PC-9 (cell line): ENCODE measurements around the gene CAMTA1.

Experiments used
- EZH2 ChIP-seq: fragments of 200-600 bp; sonication (generic); IDR thresholded peaks from 2 replicates; pipeline ENCODE4 v1.8.0; 2017; ENCODE audit warnings: antibody characterized with exemption, low read depth
- TF ChIP-seq, protein P1 (sequence below): fragments of 200-600 bp; sonication (generic); conservative IDR thresholded peaks from 2 replicates; pipeline ENCODE4 v1.6.1; 2017; ENCODE audit warnings: mixed run types, antibody characterized with exemption, mild to moderate bottlenecking, moderate library complexity

DNA sequence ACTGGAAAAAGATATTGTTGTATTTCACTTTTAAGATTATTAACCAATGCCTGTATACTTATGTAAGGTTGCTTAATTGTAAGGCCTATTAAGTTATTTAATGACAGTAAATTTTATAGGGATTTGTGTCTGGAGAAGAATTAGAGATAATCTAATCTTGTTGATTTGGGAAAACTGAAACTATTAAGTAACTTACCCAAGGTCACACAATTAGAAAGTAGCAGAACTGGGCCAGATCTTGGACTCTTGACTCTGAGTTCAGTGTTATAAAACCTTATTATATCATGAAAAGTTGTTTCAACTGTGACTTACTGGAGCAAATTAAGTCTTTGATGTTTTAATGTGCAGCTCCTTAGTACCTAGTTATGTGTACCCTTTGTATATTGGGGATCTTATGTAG is 38.5 kb downstream of the CAMTA1 start:
- TF ChIP-seq, protein P1, sequence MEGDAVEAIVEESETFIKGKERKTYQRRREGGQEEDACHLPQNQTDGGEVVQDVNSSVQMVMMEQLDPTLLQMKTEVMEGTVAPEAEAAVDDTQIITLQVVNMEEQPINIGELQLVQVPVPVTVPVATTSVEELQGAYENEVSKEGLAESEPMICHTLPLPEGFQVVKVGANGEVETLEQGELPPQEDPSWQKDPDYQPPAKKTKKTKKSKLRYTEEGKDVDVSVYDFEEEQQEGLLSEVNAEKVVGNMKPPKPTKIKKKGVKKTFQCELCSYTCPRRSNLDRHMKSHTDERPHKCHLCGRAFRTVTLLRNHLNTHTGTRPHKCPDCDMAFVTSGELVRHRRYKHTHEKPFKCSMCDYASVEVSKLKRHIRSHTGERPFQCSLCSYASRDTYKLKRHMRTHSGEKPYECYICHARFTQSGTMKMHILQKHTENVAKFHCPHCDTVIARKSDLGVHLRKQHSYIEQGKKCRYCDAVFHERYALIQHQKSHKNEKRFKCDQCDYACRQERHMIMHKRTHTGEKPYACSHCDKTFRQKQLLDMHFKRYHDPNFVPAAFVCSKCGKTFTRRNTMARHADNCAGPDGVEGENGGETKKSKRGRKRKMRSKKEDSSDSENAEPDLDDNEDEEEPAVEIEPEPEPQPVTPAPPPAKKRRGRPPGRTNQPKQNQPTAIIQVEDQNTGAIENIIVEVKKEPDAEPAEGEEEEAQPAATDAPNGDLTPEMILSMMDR = no peak
- TF ChIP-seq EZH2 = no peak
